Activated CD4-positive, alpha-beta T cell treated with anti-CD3 and anti-CD28 coated beads, Interleukin-2, amount 50 U/mL, for 4 hours (primary cell): ENCODE measurements around the gene RAD52.

Experiments
- DNase-seq, 2 experiments: peaks; one replicate each; pipeline ENCODE4 v3.0.0-alpha.2; 2020

Gene RAD52

GRCh38 chr12:912466-913235 is 36.8 kb downstream of the RAD52 start:
- no peak for DNase-seq

GRCh38 chr12:911191-911826 is 38.2 kb downstream of the RAD52 start:
- no peak for DNase-seq

- no peak for DNase-seq
These were observed 39.1 kb downstream of the RAD52 start for GRCh38 chr12:910416-910815.

GRCh38 chr12:909861-910260 is 39.6 kb downstream of the RAD52 start:
- no peak for DNase-seq

GRCh38 chr12:907413-908185 is 41.9 kb downstream of the RAD52 start:
- DNase-seq: no peak

GRCh38 chr12:906062-906585 is 43.4 kb downstream of the RAD52 start:
- no peak for DNase-seq

- no peak for DNase-seq
These were observed 44.0 kb downstream of the RAD52 start for GRCh38 chr12:905261-906031.

- no peak for DNase-seq
These were observed 45.5 kb downstream of the RAD52 start for GRCh38 chr12:904010-904414.

GRCh38 chr12:903055-903454 is 46.4 kb downstream of the RAD52 start:
- DNase-seq: no peak

GRCh38 chr12:902581-902980 is 46.9 kb downstream of the RAD52 start:
- no peak for DNase-seq

GRCh38 chr12:897386-897785 is 52.1 kb downstream of the RAD52 start:
- DNase-seq: no peak

- no peak for DNase-seq
These were observed 53.5 kb downstream of the RAD52 start for GRCh38 chr12:896031-896430.

GRCh38 chr12:894226-894625 is 55.3 kb downstream of the RAD52 start:
- DNase-seq: no peak

- no peak for DNase-seq
These were observed 63.3 kb downstream of the RAD52 start for GRCh38 chr12:886206-886605.

- DNase-seq: no peak
These were observed 63.8 kb downstream of the RAD52 start for GRCh38 chr12:885701-886100.

GRCh38 chr12:884746-885414 is 64.6 kb downstream of the RAD52 start:
- DNase-seq: no peak

GRCh38 chr12:880656-881055 is 68.8 kb downstream of the RAD52 start:
- DNase-seq: no peak

- DNase-seq: no peak
These were observed 69.9 kb downstream of the RAD52 start for GRCh38 chr12:879641-880040.

GRCh38 chr12:873954-874353 is 75.5 kb downstream of the RAD52 start:
- no peak for DNase-seq

- DNase-seq: no peak
These were observed 79.1 kb downstream of the RAD52 start for GRCh38 chr12:870378-870777.

- DNase-seq: no peak
These were observed 80.8 kb downstream of the RAD52 start for GRCh38 chr12:868722-869121.

- no peak for DNase-seq
These were observed 81.6 kb downstream of the RAD52 start for GRCh38 chr12:867905-868304.
